Stimulated activated CD4-positive, alpha-beta T cell treated with anti-CD3 and anti-CD28 coated beads, Interleukin-1b, Interleukin-23, amount 100 ng/mL, for 24 hours (primary cell): ENCODE results near the gene BICD1.
A peak's percentile ranks its signal among the peaks of the same experiment; 100 is the strongest.

Experiments
- DNase-seq, 4 experiments: peaks; one replicate each; pipeline ENCODE4 v3.0.0-alpha.2; 2020; ENCODE audit warnings: low read depth in 4 of 4, low spot score in 1 of 4

BICD1 gene

DNA sequence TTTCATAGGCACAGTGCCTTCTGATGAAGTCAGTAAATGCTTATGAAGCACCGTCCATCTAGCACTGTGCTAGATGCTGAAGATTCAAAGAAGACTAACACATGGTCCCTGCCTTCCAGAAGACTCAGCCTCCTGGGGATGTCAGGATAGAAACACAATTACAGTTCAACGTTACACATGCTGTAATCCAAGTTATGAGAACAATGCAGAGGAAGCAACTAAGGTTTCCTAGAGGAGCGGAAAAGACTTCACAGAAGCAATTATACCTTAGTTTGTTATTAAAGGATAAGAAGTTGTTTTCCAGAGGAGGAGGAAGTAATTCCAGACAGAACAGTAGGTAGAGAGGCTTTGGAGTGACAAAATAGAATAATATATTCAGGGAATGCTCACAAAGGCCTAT, 225.8 kb downstream of the BICD1 start:
- DNase-seq: no peak

DNA sequence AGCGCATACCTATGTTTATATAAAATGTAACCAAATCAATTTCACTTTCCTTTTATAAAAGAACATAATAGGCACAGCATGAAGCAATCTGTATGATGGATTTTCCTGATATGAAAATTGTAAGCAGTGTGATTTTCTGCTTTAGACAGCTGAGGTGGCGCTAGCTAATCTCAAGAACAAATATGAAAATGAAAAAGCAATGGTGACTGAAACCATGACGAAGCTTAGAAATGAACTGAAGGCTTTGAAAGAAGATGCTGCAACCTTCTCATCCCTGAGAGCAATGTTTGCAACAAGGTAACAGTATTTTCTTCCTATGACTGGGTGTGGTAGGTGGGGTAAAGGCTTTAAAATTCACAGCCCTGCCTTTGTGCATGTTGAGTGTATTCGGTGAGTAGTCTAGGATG, 227.7 kb downstream of the BICD1 start:
- no peak for DNase-seq

DNA sequence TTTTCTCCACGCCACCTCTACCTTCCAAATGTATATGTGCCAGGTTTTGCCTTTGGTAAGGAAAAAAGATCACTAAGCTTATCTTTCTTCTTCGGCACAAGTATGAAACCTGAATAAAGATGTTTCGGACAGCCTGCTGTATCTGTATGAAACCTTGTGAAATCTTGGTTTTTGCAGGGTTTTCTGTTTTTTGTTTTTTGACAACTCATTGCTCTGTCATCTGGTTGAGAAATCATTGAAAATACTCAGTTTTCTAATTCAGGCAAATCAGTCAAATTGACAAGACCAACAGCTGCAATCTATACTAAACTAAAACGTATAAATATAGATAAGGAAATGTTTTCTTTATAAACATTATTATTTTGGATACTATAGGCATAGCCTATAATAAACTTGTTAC, 229.6 kb downstream of the BICD1 start:
- DNase-seq: no peak

DNA sequence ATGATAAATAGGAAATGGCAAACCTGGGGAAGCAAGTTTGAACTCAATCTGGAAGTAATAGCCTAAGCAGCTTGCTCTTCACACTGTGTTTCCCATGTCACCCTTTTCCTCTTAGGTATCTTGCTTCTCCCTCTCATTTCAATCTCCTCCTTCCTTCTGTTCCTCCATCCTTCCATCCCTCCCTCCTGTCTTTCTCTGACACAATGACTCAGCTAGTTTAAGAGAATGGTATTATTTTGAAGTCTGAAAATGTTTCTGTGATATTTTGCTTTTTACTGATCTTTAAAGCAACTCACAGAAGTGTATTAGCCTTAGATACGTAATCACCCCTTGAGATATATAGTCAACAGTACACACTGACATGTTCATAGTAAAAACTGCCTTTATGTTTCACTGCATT, 236.8 kb downstream of the BICD1 start:
- no peak for DNase-seq

DNA sequence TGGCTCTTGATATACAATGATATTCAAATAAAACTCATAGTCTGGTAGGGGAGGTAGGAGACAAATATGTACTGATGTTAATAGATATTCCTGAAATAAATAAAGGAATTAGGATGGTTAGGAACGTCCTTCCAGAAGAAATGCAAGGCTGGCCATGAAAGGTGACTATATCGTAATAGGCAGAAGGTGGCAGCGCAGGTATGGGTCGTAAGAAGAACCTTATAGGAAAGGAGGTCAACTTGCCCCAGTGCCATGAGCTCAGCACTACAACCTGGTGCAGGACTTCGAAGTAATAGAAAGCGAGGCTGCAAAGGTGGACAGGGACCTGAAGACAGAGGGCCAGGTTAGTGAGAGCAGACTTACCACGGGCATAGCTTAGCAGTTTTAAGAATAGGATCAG, 237.4 kb downstream of the BICD1 start:
- DNase-seq: no peak

DNA sequence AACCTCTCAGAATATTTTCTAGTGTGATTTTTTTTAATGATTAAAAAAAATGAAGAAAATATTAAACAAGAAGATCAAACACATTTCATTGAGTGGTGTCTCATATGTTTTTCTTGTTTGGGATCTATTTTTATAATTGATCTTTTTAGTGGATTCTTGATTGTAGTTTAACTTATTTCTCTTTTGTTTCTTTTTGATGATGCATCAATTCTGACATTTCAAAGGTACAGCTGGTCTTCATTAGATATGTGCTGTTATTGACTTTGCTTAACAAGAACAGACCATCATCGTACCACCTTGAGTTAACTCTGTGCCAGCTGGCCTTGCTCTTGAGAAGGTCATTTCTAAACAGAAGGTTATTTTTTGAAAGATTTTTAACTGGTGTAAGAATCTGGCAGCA, 246.9 kb downstream of the BICD1 start:
- DNase-seq: no peak

DNA sequence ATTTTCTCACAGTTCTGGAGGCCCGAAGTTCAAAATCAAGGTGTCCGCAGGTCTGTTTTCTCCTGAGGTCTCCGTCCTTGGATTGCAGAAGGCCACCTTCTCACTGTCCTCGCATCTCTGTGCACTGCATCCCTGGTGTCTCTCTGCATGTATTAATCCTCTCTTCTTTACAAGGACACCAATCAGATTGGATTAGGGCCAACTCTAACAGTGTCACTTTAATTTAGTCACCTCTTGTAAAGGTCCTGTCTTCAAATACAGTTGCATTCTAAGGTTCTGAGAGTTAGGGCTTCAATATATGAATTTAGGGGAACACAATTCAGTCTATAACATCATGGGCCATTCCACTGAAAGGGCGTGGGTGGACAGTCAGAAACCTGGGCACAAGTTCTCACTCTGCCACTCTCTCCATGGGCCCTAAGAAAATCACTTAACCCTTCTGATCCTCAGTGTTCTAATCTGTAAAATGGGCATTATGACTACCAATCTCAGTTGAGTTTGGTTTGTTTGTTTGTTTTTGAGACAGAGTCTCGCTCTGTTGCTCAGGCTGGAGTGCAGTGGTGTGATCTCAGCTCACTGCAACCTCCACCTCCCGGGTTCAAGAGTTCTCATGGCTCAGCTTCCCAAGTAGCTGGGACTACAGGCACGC, 251.1 kb downstream of the BICD1 start:
- DNase-seq: no peak

DNA sequence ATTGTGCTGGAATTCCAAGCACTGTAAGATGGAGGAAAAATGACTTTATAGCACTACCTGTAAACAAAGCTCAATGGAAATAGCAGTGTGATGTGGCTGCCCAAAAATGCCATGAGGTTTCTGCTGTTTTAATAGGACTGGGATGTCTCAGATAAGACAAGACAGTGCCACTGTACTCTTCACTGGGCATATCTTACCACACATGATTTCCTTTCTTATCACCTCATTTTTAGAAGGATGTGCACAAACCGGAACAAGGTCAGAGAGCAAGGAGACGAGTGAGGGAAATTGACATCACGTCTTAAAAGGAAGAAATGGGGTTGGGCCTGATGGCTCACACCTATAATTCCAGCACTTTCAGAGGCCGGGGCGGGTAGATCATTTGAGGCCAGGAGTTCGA, 254.3 kb downstream of the BICD1 start:
- DNase-seq: no peak

DNA sequence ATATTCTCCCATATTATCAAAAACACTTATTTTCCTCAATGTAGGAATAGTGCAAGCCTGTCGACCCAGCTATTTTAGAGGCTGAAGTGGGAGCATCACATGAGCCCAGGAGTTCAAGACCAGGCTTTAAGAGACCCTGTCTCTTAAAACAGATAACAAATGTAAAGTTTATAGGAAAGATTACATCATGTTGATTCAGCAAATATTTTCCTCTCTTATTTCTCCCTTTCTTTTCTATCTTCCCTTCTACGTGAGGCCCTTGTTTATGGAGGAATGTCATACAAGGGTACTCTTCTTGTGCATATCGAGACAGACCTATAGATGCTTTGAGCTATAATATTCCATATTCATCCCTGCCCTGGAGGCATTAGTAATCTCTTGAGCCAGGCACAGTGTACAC, 256.2 kb downstream of the BICD1 start:
- DNase-seq: no peak

DNA sequence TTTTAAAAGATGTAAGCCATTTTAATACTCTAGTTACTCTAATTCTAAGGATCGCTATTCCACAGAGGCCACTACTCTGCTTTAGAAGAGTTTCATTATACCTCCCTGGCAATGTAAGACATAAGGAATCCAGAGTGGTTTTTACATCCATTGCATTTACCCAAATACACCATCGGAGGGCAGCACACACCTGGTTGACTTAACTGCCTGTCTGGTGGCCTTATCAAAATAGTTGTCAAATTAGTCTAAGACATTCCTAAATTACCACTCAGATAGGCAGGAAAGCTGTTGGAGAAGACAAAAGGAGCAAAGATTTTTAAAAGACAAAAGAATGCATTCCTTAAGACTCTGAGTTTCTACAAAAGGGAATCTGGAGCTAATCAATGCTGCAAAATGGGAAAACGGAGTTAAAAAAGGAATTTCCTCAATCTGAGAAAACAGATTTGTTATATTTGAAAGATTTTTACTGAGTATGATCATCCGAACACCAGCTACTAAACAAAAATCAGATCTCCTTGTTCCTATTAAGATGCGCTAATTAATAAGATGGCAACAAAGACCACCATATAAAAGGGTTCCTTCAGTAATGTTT, 258.9 kb downstream of the BICD1 start:
- DNase-seq: peak in 2 of 4 experiments; percentile 3 to 4

DNA sequence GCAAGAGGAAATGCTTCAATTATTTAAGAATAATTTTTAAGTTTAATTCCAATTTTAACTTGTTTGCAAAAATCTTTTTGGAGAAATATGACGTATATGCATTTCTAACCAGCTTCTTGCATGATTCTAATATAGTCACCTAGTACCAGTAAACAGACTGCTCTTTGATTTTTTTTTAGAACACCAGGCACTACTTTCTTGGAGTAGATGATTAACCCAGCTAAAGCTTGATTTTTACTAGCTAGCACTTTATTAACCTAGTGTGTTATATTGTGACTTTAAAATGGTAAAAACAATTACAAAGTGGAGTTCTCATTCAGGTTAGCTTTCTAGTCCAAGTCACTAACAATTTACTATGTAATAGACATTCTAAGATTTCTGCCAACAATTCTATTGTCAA, 260.1 kb downstream of the BICD1 start:
- DNase-seq: no peak

DNA sequence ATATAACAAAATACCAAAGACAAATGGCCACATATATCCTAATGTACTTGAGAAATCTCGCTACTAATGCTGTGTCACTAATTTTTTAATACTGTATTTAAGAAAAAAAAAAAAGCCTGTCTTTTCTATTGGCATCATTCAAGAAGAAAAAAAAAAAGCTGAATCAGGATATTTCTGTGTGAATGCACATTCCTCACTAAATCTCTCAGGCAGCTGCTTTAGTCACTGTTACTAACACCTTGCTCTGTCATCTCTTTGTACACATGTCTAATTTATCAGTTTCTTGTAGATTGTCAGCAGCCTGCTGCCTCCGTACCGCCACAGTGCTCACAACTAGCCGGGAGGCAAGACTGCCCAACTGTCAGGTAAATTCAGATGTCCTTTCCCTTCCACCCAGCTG, 260.7 kb downstream of the BICD1 start:
- DNase-seq: no peak

DNA sequence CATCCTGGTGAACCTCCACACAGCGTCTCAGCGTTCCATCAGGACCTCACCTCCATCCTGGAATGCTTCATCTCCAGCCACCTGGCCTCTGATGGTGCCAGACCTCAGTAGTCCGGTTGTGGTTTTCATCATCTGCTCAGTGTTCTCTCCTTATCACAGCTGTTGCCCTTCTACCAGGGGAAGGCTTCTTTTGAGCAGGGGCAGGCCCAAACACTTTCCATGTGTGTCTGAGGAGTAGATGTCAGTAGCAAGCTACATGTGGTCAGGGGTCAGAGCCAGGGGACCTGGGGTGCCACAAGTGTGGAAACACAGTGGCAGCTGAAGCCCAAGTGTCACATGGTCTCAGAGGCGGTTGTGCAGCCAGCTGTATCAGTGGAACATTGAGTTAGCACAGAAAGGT, 262.6 kb downstream of the BICD1 start:
- no peak for DNase-seq

DNA sequence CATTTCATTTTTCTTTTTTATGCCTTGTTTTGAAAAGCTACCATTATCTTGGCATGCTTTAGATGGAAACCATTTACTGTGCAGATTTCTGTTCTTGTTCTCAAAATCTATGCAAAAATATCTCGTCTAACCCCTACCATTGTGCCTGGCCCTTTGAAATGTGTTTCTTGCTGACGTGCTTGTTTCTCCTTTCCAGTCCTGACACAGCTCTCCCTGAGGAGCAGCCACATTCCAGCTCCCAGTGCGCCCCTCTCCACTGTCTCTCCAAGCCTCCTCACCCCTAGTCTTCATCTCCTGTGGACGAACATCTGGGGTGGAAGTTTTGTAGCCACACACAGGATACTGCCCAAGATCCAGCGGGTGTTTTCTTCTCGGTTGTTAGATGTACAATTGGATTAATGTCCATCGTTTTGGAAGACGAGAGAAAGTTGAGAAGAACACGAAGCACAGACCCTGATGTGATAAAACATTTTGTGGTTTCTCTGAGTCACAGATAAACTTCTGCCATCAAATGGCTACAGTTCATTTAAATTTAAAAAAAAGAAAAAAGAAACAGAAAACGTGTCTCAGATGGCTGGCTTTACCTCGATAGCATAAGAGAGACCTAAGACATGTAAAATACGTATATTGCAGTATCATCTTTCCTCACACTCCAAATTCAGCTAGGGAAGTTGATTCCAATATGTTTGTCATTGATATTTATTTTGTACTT, 270.9 kb downstream of the BICD1 start:
- no peak for DNase-seq

DNA sequence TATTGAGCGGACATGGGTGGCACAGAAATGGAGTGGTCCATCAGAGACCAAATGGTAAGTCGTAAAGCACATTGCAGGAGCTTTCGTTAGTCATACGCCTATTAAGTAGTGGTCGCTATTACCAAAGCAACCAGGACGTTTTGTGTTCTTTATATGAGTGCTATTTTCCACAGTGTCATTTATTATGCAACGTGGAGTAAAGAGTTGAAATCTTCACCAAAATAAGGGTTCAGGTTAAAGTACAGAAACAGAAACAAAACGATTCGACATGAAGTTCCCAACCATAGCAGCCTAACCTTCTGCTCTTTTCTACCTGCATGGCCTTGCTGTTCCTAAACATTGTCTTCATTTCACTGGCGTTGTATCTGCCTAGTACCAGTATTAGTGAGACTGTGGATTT, 272.6 kb downstream of the BICD1 start:
- DNase-seq: no peak

DNA sequence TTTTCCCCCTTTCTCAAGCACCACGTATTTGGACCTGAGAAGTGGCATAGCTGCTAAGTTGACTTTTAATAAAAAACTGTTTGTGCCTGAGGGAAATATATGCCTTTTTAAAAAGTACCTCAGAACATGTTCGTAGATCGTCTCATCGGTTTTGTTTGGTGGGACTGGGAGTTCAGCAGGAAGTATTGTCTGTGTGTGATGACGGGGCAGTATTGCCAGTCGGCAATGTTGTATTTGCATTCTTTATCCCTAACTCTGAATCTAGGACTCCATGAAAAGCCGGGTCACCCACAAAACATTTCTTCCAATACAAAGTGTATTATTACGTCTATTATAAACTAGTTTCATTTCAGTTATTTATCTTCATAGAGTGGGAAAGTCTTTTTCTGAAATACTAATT, 273.0 kb downstream of the BICD1 start:
- no peak for DNase-seq

DNA sequence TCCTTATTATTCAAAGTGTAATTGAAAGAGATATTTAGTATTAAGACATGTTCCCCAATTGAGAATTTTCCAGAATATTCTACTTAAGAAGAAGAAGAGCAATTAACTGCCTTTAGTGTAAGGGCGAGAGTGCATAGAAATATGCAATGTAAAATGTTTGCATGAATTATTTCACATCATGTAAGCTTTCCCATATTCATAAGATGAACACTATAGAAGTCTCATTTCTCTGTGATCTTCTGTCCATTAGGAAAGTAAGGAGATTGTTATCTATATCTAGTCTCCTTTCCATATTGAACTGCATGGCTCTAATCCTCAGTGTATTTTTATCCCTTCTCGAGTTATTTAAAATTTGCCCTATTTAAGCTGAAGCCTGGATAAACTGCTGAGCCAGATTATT, 275.6 kb downstream of the BICD1 start:
- DNase-seq: no peak

DNA sequence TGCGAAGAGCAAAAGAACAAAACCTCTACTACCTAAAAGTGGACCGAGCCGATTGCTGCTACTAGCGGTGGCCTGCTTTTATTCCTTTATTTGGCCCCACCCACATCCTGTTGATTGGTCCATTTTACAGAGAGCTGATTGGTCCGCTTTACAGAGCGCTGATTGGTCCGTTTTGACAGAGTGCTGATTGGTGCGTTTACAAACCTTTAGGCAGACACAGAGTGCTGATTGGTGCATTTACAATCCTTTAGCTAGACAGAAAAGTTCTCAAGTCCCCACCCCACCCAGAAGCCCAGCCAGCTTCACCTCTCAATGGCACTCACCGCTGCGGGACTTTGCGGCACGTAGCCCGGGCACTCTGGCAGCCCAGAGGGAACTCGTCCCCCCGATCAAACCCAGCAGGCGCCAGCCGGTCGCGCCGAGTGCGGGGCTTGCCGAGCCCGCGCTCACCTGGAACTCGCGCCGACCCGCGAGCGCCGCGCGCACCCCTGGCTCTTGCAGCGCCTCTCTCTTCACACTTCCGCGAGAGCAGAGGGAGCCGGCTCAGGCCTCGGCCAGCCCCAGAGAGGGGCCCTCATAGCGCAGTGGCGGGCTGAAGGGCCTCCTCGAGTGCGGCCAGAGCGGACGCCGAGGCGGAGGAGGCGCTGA, 284.0 kb downstream of the BICD1 start:
- DNase-seq: peak in 1 of 4 experiments; percentile 7

DNA sequence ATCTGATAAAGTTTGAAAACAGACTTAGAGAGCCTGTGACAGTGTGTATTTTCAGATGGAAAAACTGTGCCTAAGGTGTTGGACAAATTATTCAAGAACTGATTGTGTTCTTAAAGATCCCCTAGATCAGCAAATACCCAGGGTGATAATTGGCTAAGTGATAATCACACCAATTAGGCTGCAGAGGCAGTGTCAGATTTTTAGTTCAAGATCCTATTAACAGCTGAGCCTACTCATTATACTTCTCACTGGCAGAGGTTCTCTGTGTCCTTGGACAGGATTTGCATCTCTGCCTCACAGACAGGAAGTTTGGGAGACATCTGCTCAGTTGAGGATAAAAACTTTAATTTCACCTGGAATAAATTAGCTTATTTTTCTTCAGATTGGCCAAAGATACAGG, 288.4 kb downstream of the BICD1 start:
- DNase-seq: no peak

DNA sequence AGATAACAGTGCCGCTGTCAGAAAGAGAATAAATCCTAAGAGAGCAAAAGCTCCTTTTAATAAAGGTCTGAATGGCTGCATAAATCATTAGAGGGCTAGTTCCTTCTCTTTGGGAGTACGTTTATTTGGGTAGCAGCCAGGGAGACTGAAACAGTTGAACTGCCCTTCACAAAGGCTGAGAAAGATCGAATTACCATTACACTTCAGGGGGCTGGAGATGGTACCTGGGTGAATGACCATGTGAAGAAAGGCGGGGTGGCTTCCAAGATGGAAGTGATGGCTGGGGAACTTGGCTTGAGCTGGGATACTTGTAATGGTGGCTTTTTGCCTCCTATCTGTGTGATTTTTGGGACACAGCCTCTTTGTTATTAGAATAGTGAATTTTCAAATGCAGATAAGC, 291.0 kb downstream of the BICD1 start:
- no peak for DNase-seq

DNA sequence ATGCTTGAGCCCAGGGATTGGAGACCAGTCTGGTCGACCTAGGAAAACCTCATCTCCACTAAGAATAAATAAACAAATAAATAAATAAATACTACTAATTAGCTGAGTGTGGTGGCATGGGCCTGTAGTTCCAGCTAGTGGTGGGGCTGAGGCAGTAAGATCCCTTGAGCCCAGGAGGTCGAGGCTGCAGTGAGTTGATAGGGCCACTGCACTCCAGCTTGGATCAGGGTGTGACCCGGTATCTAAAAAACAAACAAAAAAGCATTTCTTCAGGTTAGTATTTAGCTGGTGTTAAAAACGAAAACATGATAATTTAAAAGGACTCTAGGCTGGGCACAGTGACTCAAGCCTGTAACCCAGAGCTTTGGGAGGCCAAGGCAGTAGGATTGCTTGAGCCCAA, 291.5 kb downstream of the BICD1 start:
- DNase-seq: no peak

DNA sequence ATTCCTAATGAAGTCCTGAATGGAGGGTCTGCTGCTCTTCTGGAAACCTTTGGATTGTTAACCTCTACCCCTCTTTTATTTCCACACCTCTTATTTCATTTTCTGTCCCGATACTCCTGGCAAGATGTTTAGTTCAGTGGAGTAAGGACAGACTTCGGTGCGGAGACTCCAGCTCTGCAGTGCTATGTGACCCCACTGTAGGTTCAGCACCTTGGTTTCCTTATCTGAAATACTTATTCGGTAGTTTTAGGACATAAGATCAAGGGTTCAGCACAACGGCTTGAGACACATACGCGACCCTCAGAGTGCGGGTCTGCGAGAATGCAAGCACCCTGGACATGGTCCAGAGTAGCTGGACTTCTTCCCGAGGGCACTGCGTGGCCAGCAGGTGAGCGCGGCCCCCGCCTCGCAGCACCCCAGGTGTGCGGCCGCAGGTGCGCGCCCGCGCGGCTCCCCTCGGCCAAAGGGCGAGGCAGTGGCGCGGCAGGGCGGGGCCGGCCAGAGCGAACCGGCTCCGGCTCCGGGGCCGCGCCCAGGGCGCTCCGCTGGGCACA, 292.2 kb downstream of the BICD1 start:
- DNase-seq: no peak
